ENCODE results near the gene CLASP1.

Gene CLASP1

GRCh38 chr2:121491518-121491917 is 157.7 kb downstream of the CLASP1 start:
- DNase-seq, result no peak
- Histone ChIP-seq H3K36me3 (peaks cover 0 to 10% (median 0%) of the 10 kb centered on the region in 3 donors), H3K4me3 (no peak overlapping the region), H3K9me3 (no peaks in the 10 kb centered on the region), H3K27me3 (no peaks in the 10 kb centered on the region), H3K27ac (no peak overlapping the region), H3K4me1 (peaks cover 0 to 10% (median 2%) of the 10 kb centered on the region in 4 donors)
- TF ChIP-seq, protein P1, sequence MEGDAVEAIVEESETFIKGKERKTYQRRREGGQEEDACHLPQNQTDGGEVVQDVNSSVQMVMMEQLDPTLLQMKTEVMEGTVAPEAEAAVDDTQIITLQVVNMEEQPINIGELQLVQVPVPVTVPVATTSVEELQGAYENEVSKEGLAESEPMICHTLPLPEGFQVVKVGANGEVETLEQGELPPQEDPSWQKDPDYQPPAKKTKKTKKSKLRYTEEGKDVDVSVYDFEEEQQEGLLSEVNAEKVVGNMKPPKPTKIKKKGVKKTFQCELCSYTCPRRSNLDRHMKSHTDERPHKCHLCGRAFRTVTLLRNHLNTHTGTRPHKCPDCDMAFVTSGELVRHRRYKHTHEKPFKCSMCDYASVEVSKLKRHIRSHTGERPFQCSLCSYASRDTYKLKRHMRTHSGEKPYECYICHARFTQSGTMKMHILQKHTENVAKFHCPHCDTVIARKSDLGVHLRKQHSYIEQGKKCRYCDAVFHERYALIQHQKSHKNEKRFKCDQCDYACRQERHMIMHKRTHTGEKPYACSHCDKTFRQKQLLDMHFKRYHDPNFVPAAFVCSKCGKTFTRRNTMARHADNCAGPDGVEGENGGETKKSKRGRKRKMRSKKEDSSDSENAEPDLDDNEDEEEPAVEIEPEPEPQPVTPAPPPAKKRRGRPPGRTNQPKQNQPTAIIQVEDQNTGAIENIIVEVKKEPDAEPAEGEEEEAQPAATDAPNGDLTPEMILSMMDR (IDR thresholded peaks at IDR 0.05), result no peak
- intact Hi-C loops (cut with DNase I; ENCODE audit: low total_unique reads), result no loop called here

- intact Hi-C loops (cut with DNase I; ENCODE audit: low total_unique reads), result no loop called here
- Histone ChIP-seq H3K27ac (no peak overlapping the region), H3K9me3 (no peaks in the 10 kb centered on the region), H3K36me3 (peaks cover 0 to 10% (median 0%) of the 10 kb centered on the region in 3 donors), H3K27me3 (no peaks in the 10 kb centered on the region), H3K4me1 (peaks cover 0 to 10% (median 2%) of the 10 kb centered on the region in 4 donors), H3K4me3 (no peak overlapping the region)
- TF ChIP-seq, protein P1 (IDR thresholded peaks at IDR 0.05), result no peak
- no peak for DNase-seq
Measured at GRCh38 chr2:121490584-121491133, 158.6 kb downstream of the CLASP1 start.

DNA sequence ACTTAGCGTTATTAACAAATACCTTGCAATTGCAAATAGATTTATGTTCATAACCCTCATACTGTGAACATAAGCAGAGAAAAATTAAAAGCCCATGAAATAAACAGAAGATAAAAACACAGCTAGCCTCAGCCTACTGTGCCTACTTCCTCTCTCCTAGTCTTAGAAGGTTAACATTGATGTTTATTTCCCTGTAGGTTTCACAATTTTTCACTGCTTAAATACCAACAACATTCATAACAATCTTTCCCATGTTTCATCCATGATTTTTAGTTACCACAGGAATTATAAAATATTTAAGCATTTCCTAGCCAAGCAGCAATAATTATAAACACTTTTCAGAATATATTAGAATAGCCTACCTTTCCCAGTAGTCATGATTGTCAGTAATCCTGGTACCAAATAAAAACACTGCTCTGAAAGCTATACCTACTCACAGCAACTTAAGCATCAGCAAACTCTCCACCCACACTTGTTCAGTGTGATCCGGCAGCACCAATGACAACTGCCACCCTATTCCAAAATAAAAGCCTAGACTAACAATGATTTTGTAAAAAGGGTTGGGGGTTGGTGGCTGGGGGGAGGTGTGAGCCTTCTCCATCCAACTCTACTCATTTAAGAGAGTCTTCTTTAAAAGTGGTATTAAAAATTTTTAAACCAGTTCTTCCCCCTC is 159.2 kb downstream of the CLASP1 start:
- Histone ChIP-seq H3K27me3 (no peaks in the 10 kb centered on the region), H3K27ac (no peak overlapping the region), H3K9me3 (no peaks in the 10 kb centered on the region), H3K4me3 (no peak overlapping the region), H3K36me3 (peaks cover 0 to 6% (median 0%) of the 10 kb centered on the region in 3 donors), H3K4me1 (peaks cover 0 to 10% (median 2%) of the 10 kb centered on the region in 4 donors)
- TF ChIP-seq, protein P1 (IDR thresholded peaks at IDR 0.05), result no peak
- intact Hi-C loops (cut with DNase I; ENCODE audit: low total_unique reads), result no loop called here
- no peak for DNase-seq

DNA sequence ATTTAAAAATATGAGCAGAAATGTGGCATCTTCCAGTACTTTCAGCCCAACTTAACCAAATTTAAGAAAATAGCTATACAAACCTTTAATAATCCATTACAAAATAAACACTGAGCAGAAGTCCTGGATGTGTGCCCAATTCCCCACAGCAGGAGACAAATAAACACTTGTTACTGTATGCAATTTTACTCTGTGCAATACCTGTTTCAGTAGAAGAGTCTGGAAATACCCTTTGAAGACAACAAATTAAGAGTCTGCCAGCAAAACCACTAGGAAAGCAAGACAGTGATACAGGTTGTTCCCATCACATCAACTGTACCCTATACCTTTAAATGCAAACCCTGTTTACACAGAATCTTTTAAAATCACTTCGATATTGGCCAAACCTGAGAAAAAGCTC is 160.0 kb downstream of the CLASP1 start:
- no peak for DNase-seq
- Histone ChIP-seq H3K36me3 (no peaks in the 10 kb centered on the region), H3K9me3 (no peaks in the 10 kb centered on the region), H3K27me3 (no peaks in the 10 kb centered on the region), H3K4me3 (no peak overlapping the region), H3K27ac (no peak overlapping the region), H3K4me1 (peaks cover 0 to 10% (median 5%) of the 10 kb centered on the region in 4 donors)
- TF ChIP-seq, protein P1 (IDR thresholded peaks at IDR 0.05), result no peak
- intact Hi-C loops (cut with DNase I; ENCODE audit: low total_unique reads), result no loop called here

DNA sequence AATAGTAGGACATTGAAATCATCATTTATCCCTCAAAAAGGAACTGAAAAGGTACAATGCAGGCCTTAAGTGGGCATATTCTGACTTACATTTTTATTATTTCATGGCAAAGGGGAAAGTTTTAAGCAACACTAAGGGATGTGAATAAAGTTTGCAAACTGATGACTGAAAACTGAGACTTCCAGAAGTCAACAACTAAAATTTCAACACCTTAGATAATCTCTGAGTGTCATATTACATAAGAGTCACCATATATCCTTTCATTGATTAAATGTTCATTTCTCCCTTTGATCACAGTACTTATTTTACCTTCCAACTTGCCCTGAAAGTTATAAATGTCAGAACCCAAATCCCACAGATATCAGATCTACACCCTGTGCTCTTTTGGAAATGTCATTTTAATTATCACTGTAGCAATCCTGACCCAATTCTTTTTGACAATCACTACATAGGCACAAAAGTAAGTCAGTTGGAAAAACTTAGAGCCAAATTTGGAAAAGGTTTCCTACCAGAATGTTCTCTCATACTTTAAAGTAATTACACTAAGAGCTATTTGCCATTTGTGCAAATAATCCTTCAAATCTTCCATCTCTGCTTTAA is 163.0 kb downstream of the CLASP1 start:
- Histone ChIP-seq H3K27ac (no peak overlapping the region), H3K4me3 (no peak overlapping the region), H3K27me3 (no peaks in the 10 kb centered on the region), H3K4me1 (peaks cover 0 to 10% (median 5%) of the 10 kb centered on the region in 4 donors), H3K36me3 (peaks cover 0 to 11% (median 0%) of the 10 kb centered on the region in 3 donors), H3K9me3 (no peaks in the 10 kb centered on the region)
- TF ChIP-seq, protein P1 (IDR thresholded peaks at IDR 0.05), result no peak
- intact Hi-C loops (cut with DNase I; ENCODE audit: low total_unique reads), result no loop called here
- DNase-seq, result no peak
